Measurements from ENCODE around the gene IL23R. TPM values are rescaled to one million over a fixed set of nuclear protein-coding genes. Genes with fewer than 3 reads are reported as not detected.

IL23R gene
- total and polyA plus RNA-seq, 2 donors (not counting 3 experiments of a cell fraction or from before 2014, with no cell fraction given): not detected

DNA sequence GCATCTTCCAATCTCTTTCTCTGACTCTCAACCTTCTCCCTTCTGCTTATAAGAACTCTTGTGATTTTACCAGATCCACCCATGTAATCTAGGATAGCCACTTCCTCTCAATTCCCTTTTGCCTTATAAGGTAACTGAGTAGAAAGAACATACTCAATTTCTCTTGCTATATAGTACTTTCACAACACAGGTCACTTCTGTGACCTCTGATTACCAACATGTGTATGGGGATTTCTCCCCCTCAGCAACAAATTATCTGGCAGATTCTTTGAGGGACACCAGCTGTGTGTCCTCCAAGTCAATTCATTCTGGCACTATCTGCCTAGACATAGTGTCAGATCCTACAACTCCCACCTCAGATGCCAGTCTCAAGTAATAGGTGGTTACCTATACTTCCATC, 62.5 kb downstream of the IL23R start:
- H4K20me1 ChIP-seq (replicated peaks; ENCODE audit: control insufficient read depth, extremely low read depth, insufficient read depth, low read length): no peaks in the 10 kb centered on the region
- FAIRE-seq: no peak
- POLR2A ChIA-PET: no interaction called here
- no TSS peak for BruUV-seq (replicated peaks)
- H3K36me3 ChIP-seq (ENCODE audit: control insufficient read depth in 2 of 2, extremely low read depth in 1 of 2, insufficient read depth in 2 of 2, low read length in 2 of 2): no peaks in the 10 kb centered on the region
- no peaks in the 10 kb centered on the region for H3K79me2 ChIP-seq (ENCODE audit: control insufficient read depth, insufficient read depth, low read length)
- no peak for DNase-seq (ENCODE audit: low read depth, low spot score)
- no peak overlapping the region for H3K4me3 ChIP-seq (replicated peaks in 1 of 3; ENCODE audit: insufficient read depth in 1 of 3, low read depth in 1 of 3, low read length in 3 of 3)
- H3K27me3 ChIP-seq (ENCODE audit: control insufficient read depth in 2 of 2, insufficient read depth in 2 of 2, low read length in 2 of 2): peaks cover 4 to 19% of the 10 kb centered on the region in 2 experiments
- CTCF ChIA-PET: interaction anchor here (0.8 to 1.4 kb wide), 3 partner anchors 15 to 261 kb away, joined by 3 to 5 read pairs (median 3); no protein-coding TSS in a partner anchor
- TF ChIP-seq POLR2AphosphoS5 (IDR thresholded peaks at IDR 0.05; ENCODE audit: insufficient read depth, low read depth, low read length): no peak
- TF ChIP-seq JUN (IDR thresholded peaks at IDR 0.05; ENCODE audit: borderline replicate concordance, insufficient read depth, insufficient read length, low read depth): no peak
- TF ChIP-seq FOS (IDR thresholded peaks at IDR 0.05; ENCODE audit: borderline replicate concordance, insufficient read depth, low read length): no peak
- no peak for TF ChIP-seq MYC (IDR thresholded peaks at IDR 0.05; ENCODE audit: low read depth, low read length)
- no peaks in the 10 kb centered on the region for H3K9me1 ChIP-seq (replicated peaks; ENCODE audit: control insufficient read depth, extremely low read depth, insufficient read depth, low read length)
- no peak overlapping the region for H3K27ac ChIP-seq (ENCODE audit: insufficient read depth, low read depth, low read length)
- dilution Hi-C loops (cut with MboI; ENCODE audit: extremely low pct_ligation_motif_present, low sequenced_read_pairs): no loop called here
- H3K4me1 ChIP-seq (ENCODE audit: control insufficient read depth, extremely low read depth, insufficient read depth, low read length): no peaks in the 10 kb centered on the region
- H3K4me2 ChIP-seq (ENCODE audit: insufficient read depth, low read length): no peak overlapping the region
- no peaks in the 10 kb centered on the region for H3K9me3 ChIP-seq (replicated peaks; ENCODE audit: control insufficient read depth, insufficient read depth, low read length)
- no peak overlapping the region for H3K9ac ChIP-seq (replicated peaks; ENCODE audit: extremely low read depth, insufficient read depth, low read length)
- no peak overlapping the region for H2AFZ ChIP-seq (ENCODE audit: low read depth, low read length)
- intact Hi-C loops (cut with micrococcal nuclease): no loop called here

DNA sequence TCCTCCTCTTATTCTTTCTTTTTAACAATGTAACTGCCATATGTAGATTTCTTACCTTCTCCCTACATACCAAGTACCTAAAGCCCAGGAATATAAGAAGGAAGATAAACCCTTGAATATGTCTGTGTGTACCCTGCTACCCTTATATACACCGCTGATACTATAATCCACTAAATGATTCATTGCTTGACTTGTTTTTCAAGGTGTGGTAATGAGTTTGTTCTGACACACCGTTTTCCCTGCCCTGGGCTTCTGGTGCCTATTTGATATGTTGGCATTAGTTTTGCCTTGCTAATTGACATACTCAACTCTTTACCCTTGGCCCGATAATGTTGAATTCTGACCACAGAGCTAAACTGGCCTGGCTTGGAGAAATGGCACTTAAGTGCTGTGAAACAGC, 64.3 kb downstream of the IL23R start:
- intact Hi-C loops (cut with micrococcal nuclease): loop anchor here (5.0 to 10.0 kb wide), 2 partner anchors 74 to 177 kb away; partner anchors contain the start of gene IL12RB2
- Histone ChIP-seq H3K9me3 (replicated peaks; ENCODE audit: control insufficient read depth, insufficient read depth, low read length) (no peaks in the 10 kb centered on the region), H3K4me1 (ENCODE audit: control insufficient read depth, extremely low read depth, insufficient read depth, low read length) (no peaks in the 10 kb centered on the region), H3K27me3 (ENCODE audit: control insufficient read depth in 2 of 2, insufficient read depth in 2 of 2, low read length in 2 of 2) (peaks cover 5 to 9% of the 10 kb centered on the region in 2 experiments), H3K4me3 (replicated peaks in 1 of 3; ENCODE audit: insufficient read depth in 1 of 3, low read depth in 1 of 3, low read length in 3 of 3) (no peak overlapping the region), H3K79me2 (ENCODE audit: control insufficient read depth, insufficient read depth, low read length) (no peaks in the 10 kb centered on the region), H3K9ac (replicated peaks; ENCODE audit: extremely low read depth, insufficient read depth, low read length) (no peak overlapping the region), H3K9me1 (replicated peaks; ENCODE audit: control insufficient read depth, extremely low read depth, insufficient read depth, low read length) (no peaks in the 10 kb centered on the region), H3K4me2 (ENCODE audit: insufficient read depth, low read length) (no peak overlapping the region), H3K27ac (ENCODE audit: insufficient read depth, low read depth, low read length) (no peak overlapping the region), H4K20me1 (replicated peaks; ENCODE audit: control insufficient read depth, extremely low read depth, insufficient read depth, low read length) (no peaks in the 10 kb centered on the region), H2AFZ (ENCODE audit: low read depth, low read length) (no peak overlapping the region), H3K36me3 (ENCODE audit: control insufficient read depth in 2 of 2, extremely low read depth in 1 of 2, insufficient read depth in 2 of 2, low read length in 2 of 2) (no peaks in the 10 kb centered on the region)
- dilution Hi-C loops (cut with MboI; ENCODE audit: extremely low pct_ligation_motif_present, low sequenced_read_pairs): no loop called here
- TF ChIP-seq EZH2 (IDR thresholded peaks at IDR 0.05; ENCODE audit: borderline replicate concordance, low read depth, low read length, severe bottlenecking) (no peak), JUN (IDR thresholded peaks at IDR 0.05; ENCODE audit: borderline replicate concordance, insufficient read depth, insufficient read length, low read depth) (no peak), MYC (IDR thresholded peaks at IDR 0.05; ENCODE audit: low read depth, low read length) (no peak), POLR2A (IDR thresholded peaks at IDR 0.05; ENCODE audit: low read depth, low read length) (no peak), FOS (IDR thresholded peaks at IDR 0.05; ENCODE audit: borderline replicate concordance, insufficient read depth, low read length) (no peak)
- TF ChIP-seq, protein P1, sequence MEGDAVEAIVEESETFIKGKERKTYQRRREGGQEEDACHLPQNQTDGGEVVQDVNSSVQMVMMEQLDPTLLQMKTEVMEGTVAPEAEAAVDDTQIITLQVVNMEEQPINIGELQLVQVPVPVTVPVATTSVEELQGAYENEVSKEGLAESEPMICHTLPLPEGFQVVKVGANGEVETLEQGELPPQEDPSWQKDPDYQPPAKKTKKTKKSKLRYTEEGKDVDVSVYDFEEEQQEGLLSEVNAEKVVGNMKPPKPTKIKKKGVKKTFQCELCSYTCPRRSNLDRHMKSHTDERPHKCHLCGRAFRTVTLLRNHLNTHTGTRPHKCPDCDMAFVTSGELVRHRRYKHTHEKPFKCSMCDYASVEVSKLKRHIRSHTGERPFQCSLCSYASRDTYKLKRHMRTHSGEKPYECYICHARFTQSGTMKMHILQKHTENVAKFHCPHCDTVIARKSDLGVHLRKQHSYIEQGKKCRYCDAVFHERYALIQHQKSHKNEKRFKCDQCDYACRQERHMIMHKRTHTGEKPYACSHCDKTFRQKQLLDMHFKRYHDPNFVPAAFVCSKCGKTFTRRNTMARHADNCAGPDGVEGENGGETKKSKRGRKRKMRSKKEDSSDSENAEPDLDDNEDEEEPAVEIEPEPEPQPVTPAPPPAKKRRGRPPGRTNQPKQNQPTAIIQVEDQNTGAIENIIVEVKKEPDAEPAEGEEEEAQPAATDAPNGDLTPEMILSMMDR (IDR thresholded peaks at IDR 0.05; ENCODE audit: extremely low read depth in 1 of 2, insufficient read depth in 1 of 2, low read depth in 1 of 2, low read length in 2 of 2): no peak
- ChIA-PET CTCF (interaction anchor here (0.9 to 1.3 kb wide), 2 partner anchors 16 to 19 kb away, joined by 3 to 4 read pairs; no protein-coding TSS in a partner anchor), POLR2A (no interaction called here)
- BruUV-seq (replicated peaks): no TSS peak
- DNase-seq (ENCODE audit: low read depth, low spot score) (no peak), FAIRE-seq (no peak)
